ENCODE data around the gene DLL3.
A peak's percentile ranks its signal among the peaks of the same experiment; 100 is the strongest.

DLL3 gene

DNA sequence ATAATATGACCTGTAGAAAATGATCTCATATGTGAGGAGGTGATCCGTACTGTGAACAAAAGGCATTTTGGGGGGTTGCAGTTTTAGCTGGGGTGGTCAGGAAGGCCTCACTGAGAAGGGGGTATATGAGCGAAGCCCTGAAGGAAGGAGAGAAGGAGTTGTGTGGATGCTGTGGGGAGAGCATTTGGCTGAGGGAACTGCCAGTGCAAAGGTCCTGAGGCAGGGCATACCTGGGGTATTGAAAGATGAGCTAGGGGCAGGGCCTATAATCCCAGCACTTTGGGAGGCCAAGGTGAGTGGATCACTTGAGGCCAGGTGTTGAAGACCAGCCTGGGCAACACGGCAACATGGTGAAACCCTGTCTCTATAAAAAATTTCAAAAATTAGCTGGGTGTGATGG is 18.7 kb downstream of the DLL3 start:
- DNase-seq: no peak

DNA sequence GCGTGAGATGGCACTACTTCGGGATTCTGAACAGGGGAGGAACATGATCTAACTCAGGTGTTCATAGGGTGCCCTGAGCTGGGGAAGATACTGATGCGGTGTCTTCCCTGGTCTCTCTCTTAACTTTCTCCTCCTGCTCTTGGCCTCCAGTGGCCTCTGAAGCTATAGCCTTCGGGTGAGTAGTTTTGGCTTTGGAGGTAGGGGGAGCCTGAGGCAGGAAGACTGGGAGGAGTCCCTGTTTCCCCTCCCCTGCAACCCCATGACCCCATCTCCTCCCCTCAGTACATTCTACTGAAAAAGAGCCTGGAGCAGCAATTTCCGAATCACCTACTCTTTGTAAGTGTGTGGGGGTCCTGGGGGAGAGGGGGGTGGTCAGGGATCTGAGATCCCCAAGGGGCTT is 19.7 kb downstream of the DLL3 start:
- DNase-seq: no peak

DNA sequence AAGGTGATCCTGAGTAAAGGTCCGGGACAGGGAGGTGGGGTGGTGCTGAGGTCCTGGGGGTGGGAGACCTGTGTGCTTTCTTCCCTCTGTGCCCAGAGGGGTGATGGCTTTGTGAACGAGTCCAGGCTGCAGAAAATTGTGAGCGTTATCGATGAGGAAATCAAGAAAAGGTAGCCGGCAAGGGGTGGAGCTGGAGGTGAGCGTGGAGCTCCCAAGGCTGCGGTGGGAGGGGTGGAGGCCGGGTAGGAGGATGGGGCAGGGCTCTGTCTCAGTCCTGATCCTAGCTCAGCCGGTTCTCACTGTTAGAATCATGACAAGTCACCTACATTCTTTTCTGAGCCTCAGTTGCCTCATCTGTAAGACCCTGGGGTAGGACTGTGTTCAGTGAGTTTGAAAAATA is 20.2 kb downstream of the DLL3 start:
- DNase-seq: no peak

DNA sequence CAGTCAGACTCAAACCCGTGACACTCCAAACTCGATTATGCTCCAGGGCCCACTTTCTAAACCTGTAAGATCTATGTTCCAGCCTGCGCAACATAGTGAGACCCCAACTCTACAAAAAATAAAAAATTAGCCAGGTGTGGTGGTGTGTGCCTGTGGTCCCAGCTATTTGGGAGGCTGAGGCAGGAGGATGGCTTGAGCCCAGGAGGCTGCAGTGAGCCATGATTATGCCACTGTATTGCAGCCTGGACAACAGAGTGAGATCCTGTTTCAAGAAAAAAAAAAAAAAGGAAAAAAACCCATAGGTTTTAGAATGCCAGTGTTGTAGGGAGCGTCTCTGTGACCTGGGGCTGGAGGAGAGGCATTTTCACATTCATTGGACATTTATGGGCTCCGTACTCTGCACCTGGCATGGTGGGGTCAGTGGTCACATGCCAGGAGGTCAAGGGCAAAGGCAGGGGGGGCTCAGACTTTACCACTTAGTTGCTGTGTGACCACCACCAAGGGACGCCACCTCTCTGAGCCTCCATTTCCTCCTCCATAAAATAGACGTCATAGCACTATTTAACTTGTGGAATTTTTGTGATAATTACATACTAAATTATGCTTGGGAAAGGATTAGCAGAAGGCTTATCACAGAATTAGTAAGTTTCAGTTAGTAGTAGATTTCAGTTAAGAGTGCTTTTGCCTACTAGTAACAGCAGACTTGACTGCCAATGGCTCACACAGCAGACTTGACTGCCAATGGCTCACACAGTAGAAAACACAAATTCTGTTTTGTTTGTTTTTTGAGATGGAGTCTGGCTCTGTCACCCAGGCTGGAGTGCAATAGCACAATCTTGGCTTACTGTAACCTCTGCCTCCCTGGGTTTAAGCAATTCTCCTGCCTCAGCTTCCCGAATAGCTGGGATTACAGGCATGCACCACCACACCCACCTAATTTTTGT is 22.1 kb downstream of the DLL3 start:
- DNase-seq: no peak

DNA sequence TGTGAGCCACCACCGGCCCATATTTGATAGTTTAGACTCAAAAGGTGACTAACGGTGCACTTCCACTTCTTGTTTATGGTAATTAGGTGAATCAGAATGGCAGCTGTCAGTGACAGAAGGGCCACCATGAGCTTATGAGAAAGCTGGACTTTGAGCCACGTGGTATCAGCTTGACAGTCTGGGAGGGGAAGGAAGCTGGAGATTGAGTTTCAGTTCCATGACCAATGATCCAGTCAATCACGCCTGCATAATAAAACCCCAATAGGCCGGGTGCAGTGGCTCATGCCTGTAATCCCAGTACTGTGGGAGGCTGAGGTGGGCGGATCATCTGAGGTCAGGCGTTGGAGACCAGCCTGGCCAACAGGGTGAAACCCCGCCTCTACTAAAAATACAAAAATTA is 25.7 kb downstream of the DLL3 start:
- no peak for DNase-seq

DNA sequence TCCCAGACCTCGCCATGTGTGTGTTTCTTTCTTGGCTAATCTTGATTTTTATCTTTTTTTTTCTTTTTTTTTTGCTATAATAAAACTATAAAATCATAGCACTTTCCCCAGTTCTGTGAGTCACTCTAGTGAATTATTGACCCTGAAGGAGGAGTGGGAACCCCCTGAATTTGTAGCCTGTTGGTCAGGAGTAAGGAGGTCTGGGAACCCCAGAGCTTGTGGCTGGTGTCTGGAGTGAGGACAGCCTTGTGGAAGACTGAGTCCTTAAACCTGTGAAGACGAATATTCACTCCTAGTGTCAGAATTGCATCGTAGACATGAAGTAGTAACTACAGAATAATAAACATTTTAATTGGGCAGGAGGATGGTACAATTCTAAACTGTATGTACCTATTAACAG is 26.5 kb downstream of the DLL3 start:
- DNase-seq: no peak

DNA sequence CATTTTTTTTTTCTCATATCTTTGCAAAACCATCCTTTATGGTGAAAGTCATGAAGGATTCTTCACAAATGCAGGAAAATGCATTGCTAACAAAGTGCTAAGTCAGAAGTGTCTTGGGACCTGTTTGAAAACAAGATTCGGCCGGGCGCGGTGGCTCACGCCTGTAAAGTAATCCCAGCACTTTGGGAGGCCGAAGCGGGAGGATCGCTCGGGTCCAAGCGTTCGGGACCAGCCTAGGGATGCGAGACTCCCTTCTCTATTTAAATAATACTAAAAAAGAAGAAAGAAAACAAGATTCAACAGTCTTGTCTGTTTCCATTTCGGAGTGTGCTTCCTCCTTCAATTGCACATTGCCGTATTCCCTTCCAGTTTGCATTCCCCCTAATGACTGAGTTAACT is 33.1 kb downstream of the DLL3 start:
- DNase-seq: no peak

DNA sequence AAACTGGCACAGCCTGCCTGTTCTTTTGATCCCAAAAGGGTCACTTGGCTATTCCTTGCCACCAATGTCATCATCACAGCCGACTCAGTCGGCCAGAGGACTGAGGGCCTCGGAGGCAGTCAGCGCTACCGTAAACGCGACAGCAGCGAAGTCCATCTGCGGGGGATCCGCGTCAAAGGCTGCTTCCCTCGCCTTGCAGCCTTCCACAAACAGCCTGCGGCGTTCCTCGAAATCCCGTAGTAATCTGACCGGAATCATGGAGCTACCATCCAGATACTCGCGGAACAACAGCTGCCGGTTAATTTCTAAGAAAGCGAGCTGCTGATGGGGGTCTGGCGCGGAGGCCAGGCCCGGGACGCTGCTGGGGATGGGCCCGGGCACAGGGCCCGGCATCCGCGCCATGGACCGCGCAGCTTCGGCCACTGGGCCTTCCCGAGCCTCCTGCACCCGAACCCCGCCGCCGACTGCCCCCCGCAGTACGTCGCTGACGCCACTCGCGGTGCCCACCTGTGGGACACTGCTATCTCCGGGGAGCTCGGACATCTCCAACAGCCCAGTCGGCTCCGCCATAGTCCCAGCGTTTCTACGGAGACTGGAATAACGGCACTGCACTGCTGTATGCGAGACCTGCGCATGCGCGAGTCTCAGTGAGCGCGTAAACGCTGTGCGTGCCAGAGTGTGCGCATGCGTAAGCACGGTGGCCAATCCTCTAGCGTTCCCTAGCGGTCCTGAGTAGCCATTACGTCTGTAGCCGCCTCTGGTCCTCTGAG is 33.7 kb downstream of the DLL3 start, which contains the start of gene EID2B:
Gene EID2B (minus strand): TSS at position 620 of the 770 bp plus-strand sequence. CDS start 50 bp downstream, at position 570.
- peak; percentile 93 for DNase-seq

DNA sequence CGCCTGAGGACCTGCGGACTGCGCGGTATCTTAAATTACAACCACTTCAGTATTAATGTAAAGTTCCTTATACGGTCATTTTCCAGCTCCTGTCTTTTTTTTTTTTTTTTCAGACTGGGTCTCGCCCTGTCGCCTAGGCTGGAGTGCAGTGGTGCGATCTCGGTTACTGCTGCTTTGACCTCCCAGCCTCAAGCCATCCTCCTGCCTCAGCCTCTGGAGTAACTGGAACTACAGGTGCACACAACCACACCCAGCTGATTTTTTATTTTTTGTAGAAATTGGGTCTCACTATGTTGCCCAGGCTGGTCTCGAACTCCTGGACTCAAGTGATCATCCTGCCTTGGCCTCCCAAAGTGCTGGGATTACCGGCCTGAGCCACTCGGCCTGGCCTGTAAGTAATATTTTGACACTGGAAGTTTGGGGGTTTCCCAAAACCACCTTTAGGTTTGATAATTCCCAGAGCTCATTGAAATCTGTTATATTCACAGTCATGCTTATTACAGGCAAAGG is 34.3 kb downstream of the DLL3 start:
- DNase-seq: no peak

DNA sequence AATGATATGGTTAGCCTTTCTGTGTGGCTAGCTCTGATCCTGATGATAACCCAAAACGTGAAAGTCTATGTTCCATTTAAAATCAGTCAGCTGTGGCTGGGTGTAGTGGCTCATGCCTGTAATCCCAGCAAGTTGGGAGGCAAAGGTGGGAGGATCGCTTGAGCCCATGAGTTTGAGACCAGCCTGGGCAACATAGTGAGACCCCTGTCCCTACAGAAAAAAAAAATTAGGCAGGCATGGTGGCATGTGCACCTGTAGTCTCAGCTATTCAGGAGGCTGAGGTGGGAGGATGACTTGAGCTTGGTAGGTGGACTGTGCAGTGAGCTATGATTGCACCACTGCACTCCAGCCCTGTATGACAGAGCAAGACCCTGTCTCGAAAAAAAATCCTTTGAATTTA is 35.0 kb downstream of the DLL3 start:
- DNase-seq: no peak

DNA sequence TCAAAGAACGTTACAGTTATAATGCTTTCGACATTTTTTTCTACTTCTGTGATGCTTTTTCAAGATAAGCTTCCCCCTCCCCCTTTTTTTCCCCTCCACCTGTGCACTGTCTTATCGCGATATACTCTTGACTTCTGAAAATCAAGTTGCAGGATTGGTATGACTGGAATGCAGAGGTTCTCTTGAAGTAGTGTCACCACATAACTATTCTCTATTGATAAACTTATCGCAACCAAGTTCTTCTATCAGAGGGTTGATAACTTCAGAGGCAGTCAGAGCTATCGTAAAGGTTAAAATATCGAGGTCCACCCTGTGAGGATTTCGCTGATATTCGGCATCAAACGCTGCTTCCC is 40.4 kb downstream of the DLL3 start:
- DNase-seq: no peak

DNA sequence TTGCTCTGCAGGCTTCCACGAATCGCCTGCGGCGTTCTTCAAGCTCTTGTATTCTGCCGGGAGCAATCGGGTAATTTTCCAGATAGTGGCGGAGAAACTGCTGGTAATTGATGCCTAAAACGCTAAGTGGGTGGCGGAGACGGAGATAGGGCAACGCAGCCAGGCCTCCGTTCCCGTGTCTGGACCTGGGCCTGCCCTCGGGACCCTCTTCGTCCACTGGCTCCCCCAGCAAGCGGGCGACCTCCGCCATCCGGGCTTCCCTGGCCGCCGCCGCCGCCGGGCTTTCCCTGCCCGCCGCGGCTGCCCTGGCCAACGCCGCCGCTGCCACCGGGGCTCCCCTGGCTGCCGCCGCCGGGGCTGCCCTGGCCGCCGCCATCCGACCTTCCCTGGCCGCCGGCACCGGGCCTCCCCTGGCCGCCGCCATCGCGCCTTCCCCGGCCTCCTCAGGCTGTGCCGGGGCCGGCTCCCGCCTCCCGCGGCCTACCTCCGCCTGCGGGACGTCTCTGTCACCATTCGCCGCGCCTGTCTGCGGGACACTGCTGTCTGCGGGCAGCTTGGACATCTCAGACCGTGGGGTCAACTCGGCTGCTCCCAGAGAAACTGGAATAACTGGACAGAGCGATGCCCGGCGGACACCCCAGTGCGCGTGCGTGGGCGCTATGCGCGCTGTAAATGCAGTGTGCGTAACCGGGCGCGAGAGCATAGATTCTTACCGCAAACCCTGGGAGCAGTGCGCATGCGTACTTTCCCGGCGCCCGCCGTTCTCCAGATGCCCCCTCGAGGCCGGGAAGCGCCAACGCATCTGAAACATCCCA is 41.0 kb downstream of the DLL3 start, which contains the start of gene EID2:
Gene EID2 (minus strand): TSS at position 644 of the 815 bp plus-strand sequence. CDS start 82 bp downstream, at position 562.
- DNase-seq: peak; percentile 90

DNA sequence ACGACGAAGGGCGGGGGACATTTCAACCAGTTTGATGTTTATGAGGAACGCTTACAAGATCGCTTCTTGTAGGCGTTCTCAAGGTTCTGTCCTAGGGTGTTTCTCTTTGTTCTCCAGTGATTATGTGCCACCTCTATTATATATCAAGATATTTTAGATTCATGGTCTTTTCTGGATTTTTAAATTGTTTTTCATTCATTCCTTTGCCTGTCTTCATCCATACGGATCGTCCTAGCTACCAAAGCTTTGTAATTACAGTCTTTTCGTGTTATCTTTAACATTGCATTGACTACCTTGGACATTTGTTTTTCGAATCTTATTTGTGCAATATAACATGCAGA is 41.6 kb downstream of the DLL3 start:
- DNase-seq: no peak

DNA sequence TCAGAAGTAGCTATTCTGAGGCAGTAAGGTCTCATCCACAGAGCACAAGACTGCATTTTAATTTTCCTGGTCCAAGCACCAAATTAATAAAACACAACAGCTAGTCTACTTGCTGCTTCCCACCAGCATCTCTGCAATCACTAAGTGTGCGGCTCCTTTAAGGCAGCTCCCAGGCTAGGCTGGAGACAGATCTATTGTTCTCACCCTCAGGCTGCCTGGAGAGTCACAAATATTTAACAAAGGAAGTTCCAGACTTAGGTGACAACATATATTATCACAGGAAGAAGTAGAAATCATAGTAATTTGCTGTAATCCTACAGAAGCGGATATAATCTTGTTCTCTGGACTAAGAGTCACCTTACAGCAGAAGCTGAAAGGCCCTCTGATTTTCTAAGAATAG is 43.5 kb downstream of the DLL3 start:
- DNase-seq: no peak

DNA sequence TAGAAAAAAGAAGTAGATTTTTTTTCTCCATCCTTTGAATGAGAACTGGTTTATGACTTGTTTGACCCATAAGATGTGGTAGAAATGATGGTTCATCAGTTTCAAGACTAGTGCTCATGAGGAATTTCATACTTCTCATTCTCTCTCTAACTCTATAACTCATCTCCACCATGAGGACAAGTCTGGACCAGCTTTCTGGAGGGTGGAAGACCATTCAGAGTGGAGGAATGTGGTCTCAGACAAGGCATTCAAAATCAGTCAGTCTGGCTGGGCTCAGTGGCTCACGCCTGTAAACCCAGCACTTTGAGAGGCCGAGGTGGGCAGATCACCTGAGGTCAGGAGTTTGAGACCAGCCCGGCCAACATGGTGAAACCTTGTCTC is 44.7 kb downstream of the DLL3 start:
- DNase-seq: no peak

DNA sequence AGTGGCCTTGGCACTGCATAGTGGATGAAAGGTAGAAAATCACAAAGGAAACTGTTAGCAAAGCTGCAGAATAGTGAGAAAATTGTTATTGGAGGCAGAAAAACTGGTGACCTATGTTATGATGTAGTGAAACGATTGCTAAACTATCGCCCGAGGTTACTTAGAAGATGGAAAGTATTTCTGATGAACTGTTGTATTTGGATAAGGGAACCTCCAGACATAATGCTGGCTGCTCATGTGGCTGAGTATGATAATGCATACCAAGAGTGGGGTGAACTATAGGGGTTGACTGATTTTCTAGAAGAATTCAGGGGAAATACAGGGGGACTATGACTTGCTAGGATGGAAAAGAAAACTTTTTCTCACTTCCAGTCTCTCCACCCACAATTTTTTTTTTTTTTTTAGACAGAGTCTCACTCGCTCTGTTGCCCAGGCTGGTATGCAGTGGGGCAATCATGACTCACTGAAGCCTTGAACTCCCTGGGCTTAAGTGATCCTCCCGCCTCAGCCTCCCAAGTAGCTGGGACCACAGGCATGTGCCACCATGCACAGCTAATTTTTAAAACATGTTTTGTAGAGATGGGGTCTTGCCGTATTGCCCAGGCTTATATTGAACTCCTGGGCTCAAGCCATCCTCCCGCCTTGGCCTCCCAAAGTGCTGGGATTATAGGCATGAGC is 45.6 kb downstream of the DLL3 start:
- no peak for DNase-seq

DNA sequence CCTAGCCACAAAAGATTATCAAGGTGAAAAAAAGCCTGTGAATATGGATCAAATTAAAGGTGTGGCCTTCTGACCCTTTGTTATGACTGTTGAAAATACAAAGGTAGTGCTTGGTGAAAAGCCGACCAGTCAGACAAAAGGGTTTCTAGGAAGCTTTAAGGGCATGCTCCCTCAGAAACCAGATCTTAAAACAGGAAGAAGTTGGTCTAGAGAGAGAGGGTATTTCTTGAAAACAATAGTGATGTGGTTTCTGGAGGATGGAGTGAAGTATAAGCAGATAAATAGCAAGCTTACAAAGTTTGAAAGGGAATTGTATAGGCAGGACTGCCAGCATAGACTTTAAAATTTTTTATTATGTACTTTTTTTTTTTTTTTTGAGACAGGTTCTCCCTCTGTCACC is 46.2 kb downstream of the DLL3 start:
- DNase-seq: no peak

DNA sequence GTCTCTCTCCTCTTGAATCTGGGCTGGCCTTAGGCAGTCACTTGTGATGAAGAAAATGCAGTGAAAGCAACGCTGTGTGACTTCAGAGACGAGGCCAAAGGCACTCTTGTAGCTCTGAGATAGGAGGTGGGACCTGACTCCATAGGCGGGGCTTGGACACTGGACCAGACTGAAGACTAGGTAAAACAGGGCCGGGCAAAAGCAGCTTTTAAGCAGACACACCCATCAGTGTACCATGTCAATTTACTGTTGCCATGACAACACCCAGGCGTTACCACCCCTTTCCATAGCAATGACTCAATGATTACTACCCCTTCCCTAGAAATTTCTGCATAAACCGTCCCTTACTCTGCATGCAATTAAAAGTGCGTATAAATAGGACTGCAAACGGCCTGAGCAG is 47.9 kb downstream of the DLL3 start:
- DNase-seq: no peak

DNA sequence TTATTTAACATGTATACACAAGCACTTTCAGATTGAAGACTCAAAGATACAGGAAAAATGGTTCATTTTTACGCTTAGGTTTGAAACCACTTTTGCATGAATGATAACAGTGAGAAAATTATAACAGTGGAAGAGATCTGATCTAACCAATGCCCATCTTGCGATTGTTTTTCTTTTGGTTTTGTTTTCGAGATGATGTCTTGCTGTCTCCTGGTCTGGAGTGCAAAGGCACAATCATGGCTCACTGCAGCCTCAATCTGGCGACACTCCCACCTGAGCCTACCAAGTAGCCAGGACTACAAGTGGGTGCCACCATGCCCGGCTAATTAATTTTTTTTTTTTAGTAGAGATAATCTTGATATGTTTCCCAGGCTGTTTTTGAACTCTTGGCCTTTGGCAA is 51.5 kb downstream of the DLL3 start:
- DNase-seq: no peak

DNA sequence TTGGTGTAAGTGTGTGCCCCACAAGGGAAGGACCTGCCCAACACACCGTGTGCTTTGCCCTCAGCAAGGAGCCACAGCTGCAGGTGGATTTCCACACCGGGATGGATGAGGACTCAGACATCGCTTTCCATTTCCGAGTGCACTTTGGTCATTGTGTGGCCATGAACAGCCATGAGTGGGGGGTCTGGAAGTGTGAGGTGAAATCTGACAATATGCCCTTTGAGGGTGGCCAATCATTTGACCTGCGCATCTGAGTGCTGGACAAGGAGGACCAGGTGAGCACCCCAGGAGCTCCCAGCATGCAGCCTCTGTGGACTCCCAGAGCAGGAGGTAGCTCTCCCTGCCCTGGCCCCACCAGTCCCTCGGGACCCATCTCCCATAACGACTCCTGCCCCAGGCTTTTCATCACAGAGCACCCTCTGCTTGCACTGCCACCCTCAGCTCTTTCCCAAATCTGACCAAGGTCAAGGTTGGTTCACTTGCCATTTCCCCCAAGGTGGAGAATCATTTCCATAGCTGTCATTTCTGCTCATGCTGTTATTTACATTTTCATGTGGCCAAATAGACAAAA is 54.4 kb downstream of the DLL3 start:
- no peak for DNase-seq

DNA sequence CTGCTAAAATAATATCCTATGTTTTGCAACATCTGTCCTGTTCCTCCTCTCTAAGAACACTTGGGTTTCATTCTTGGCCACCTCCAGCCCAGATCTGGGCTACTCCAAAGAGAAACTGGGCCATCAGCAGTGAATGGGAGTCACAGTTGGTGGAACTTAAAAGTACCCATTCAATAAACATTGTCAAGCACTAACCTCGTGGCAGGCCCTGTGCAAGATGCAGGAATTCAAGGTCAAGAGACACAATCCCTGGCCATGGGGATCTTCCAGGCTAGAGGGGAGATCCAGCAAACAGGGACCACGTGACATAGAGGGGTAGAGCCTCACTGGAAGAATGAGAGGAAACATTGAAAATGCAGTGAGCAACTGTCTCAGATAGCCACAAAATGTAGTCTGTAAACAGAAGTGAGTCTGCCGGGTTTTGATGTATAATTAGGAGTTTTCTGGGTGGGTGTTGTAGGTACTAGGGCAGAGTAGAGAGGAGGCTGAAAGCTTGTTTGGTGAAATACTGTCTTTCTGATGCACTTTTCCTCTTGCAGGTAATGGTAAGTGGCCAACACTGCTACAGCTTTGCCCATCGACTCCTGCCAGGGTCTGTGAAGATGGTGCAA is 56.1 kb downstream of the DLL3 start:
- DNase-seq: no peak

DNA sequence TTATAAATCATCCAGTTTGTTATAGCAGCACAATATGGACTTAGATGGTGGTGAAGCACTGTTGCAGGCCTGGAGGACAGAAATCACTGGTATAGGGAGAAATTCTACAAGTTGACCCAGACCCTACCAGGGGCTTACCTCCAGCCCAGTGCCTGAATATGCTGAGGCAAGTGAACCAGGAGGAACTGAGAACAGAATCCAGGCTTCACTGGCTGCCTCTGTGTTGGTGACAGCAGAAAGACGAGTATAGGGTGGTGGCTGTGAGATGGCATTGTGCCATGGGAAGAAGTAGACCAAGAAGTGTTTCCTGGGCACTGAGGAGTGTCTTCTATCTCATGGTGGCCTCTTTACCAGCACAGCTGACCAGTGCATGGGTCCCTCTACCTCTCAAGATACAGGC is 57.1 kb downstream of the DLL3 start:
- DNase-seq: no peak
